Activated CD4-positive, alpha-beta T cell treated with anti-CD3 and anti-CD28 coated beads, Interleukin-2, Interleukin-6, amounts not matched to agents 100 ng/mL and 50 ng/mL, durations not matched to agents 16 hours and 8 hours (primary cell): ENCODE results near the gene GPX4.
"Not testable (repeated sequence)": the region's sequence is repeated elsewhere in the genome, so short reads cannot be mapped to it uniquely, and the experiment has no call there.

Experiments used
- DNase-seq: peaks from one replicate; pipeline ENCODE4 v3.0.0-alpha.2; 2020

The GPX4 gene

GRCh38 chr19:1117654-1118053 is 13.9 kb downstream of the GPX4 start:
- no peak for DNase-seq

- DNase-seq, result no peak
Measured at GRCh38 chr19:1118999-1119398, 15.2 kb downstream of the GPX4 start.

GRCh38 chr19:1119475-1120217 is 15.9 kb downstream of the GPX4 start:
- no peak for DNase-seq

GRCh38 chr19:1121395-1121794 is 17.6 kb downstream of the GPX4 start:
- no peak for DNase-seq

- no peak for DNase-seq
Measured at GRCh38 chr19:1122021-1122971, 18.5 kb downstream of the GPX4 start.

- DNase-seq, result peak; percentile 87
Measured at GRCh38 chr19:1122972-1123363, 19.2 kb downstream of the GPX4 start.

GRCh38 chr19:1123381-1123780 is 19.6 kb downstream of the GPX4 start:
- no peak for DNase-seq

GRCh38 chr19:1123885-1124677 is 20.3 kb downstream of the GPX4 start:
- no peak for DNase-seq

GRCh38 chr19:1125601-1126467 is 22.0 kb downstream of the GPX4 start:
- DNase-seq, result no peak

GRCh38 chr19:1126984-1127760 is 23.4 kb downstream of the GPX4 start:
- no peak for DNase-seq

GRCh38 chr19:1128106-1128505 is 24.3 kb downstream of the GPX4 start:
- DNase-seq, result no peak

- not testable (repeated sequence) for DNase-seq
Measured at GRCh38 chr19:1129084-1129483, 25.3 kb downstream of the GPX4 start.

GRCh38 chr19:1129535-1129934 is 25.7 kb downstream of the GPX4 start:
- DNase-seq, result no peak

GRCh38 chr19:1130771-1131717 is 27.2 kb downstream of the GPX4 start:
- peak; percentile 65 for DNase-seq

GRCh38 chr19:1131718-1132551 is 28.1 kb downstream of the GPX4 start:
- DNase-seq, result peak; percentile 94

- DNase-seq, result peak; percentile 51
Measured at GRCh38 chr19:1132552-1133383, 29.0 kb downstream of the GPX4 start.

GRCh38 chr19:1133471-1133929 is 29.7 kb downstream of the GPX4 start:
- peak; percentile 92 for DNase-seq

GRCh38 chr19:1134431-1134830 is 30.6 kb downstream of the GPX4 start:
- no peak for DNase-seq
